ENCODE data around the gene RMDN3.

Gene RMDN3

GRCh38 chr15:40754883-40755811 is at the start of gene RMDN3:
RMDN3 (minus strand) TSS chr15:40755254; CDS start chr15:40754783, 471 bp downstream.
- Histone ChIP-seq H3K9ac (ENCODE audit: low read length) (peak within 1 kb of the TSS; percentile 84), H3K9me3 (ENCODE audit: control insufficient read depth, insufficient read depth, low read depth, low read length) (no peaks in the 10 kb centered on the region), H3K4me3 (ENCODE audit: low read depth, low read length) (peak within 1 kb of the TSS; percentile 98), H3K36me3 (ENCODE audit: control insufficient read depth, insufficient read depth, low read length) (peaks cover 21% of the 10 kb centered on the region), H3K4me1 (ENCODE audit: control insufficient read depth, insufficient read depth, low read length) (peaks cover 6% of the 10 kb centered on the region; the same call in 1 of the 2 replicates), H3K27ac (ENCODE audit: low read depth, low read length) (peak within 1 kb of the TSS; percentile 92), H3K27me3 (ENCODE audit: control insufficient read depth, insufficient read depth, low read length) (no peaks in the 10 kb centered on the region)

GRCh38 chr15:40803688-40804087 is 48.6 kb upstream of the RMDN3 start:
- H3K36me3 ChIP-seq (ENCODE audit: control insufficient read depth, insufficient read depth, low read length) = 0 out of 2 replicates have a peak, but pooled peaks cover 3% of the 10 kb centered on the region
- H3K9me3 ChIP-seq (ENCODE audit: control insufficient read depth, insufficient read depth, low read depth, low read length) = no peaks in the 10 kb centered on the region
- H3K27ac ChIP-seq (ENCODE audit: low read depth, low read length) = no peak overlapping the region
- H3K4me1 ChIP-seq (ENCODE audit: control insufficient read depth, insufficient read depth, low read length) = peaks cover 19% of the 10 kb centered on the region
- H3K4me3 ChIP-seq (ENCODE audit: low read depth, low read length) = no peak overlapping the region
- no peaks in the 10 kb centered on the region for H3K27me3 ChIP-seq (ENCODE audit: control insufficient read depth, insufficient read depth, low read length)
- no peak overlapping the region for H3K9ac ChIP-seq (ENCODE audit: low read length)

- Histone ChIP-seq H3K9me3 (ENCODE audit: control insufficient read depth, insufficient read depth, low read depth, low read length) (no peaks in the 10 kb centered on the region), H3K4me3 (ENCODE audit: low read depth, low read length) (no peak overlapping the region), H3K27me3 (ENCODE audit: control insufficient read depth, insufficient read depth, low read length) (no peaks in the 10 kb centered on the region), H3K9ac (ENCODE audit: low read length) (no peak overlapping the region), H3K27ac (ENCODE audit: low read depth, low read length) (no peak overlapping the region), H3K4me1 (ENCODE audit: control insufficient read depth, insufficient read depth, low read length) (peaks cover 22% of the 10 kb centered on the region), H3K36me3 (ENCODE audit: control insufficient read depth, insufficient read depth, low read length) (0 out of 2 replicates have a peak, but pooled peaks cover 3% of the 10 kb centered on the region)
Measured at GRCh38 chr15:40803076-40803475, 48.0 kb upstream of the RMDN3 start.

- Histone ChIP-seq H3K27me3 (ENCODE audit: control insufficient read depth, insufficient read depth, low read length) (no peaks in the 10 kb centered on the region), H3K9ac (ENCODE audit: low read length) (no peak overlapping the region), H3K36me3 (ENCODE audit: control insufficient read depth, insufficient read depth, low read length) (0 out of 2 replicates have a peak, but pooled peaks cover 3% of the 10 kb centered on the region), H3K9me3 (ENCODE audit: control insufficient read depth, insufficient read depth, low read depth, low read length) (no peaks in the 10 kb centered on the region), H3K27ac (ENCODE audit: low read depth, low read length) (no peak overlapping the region), H3K4me1 (ENCODE audit: control insufficient read depth, insufficient read depth, low read length) (peaks cover 29% of the 10 kb centered on the region), H3K4me3 (ENCODE audit: low read depth, low read length) (no peak overlapping the region; the same call in 1 of the 2 replicates)
Measured at GRCh38 chr15:40799523-40799922, 44.5 kb upstream of the RMDN3 start.

GRCh38 chr15:40796512-40796911 is 41.5 kb upstream of the RMDN3 start:
- peaks cover 34% of the 10 kb centered on the region for H3K4me1 ChIP-seq (ENCODE audit: control insufficient read depth, insufficient read depth, low read length)
- H3K36me3 ChIP-seq (ENCODE audit: control insufficient read depth, insufficient read depth, low read length) = no peaks in the 10 kb centered on the region
- H3K9ac ChIP-seq (ENCODE audit: low read length) = no peak overlapping the region
- H3K4me3 ChIP-seq (ENCODE audit: low read depth, low read length) = no peak overlapping the region
- H3K9me3 ChIP-seq (ENCODE audit: control insufficient read depth, insufficient read depth, low read depth, low read length) = no peaks in the 10 kb centered on the region
- no peaks in the 10 kb centered on the region for H3K27me3 ChIP-seq (ENCODE audit: control insufficient read depth, insufficient read depth, low read length)
- no peak overlapping the region for H3K27ac ChIP-seq (ENCODE audit: low read depth, low read length)

GRCh38 chr15:40796041-40796440 is 41.0 kb upstream of the RMDN3 start:
- Histone ChIP-seq H3K4me1 (ENCODE audit: control insufficient read depth, insufficient read depth, low read length) (peaks cover 34% of the 10 kb centered on the region), H3K9me3 (ENCODE audit: control insufficient read depth, insufficient read depth, low read depth, low read length) (no peaks in the 10 kb centered on the region), H3K36me3 (ENCODE audit: control insufficient read depth, insufficient read depth, low read length) (no peaks in the 10 kb centered on the region), H3K4me3 (ENCODE audit: low read depth, low read length) (no peak overlapping the region), H3K27ac (ENCODE audit: low read depth, low read length) (no peak overlapping the region), H3K9ac (ENCODE audit: low read length) (no peak overlapping the region), H3K27me3 (ENCODE audit: control insufficient read depth, insufficient read depth, low read length) (no peaks in the 10 kb centered on the region)

- Histone ChIP-seq H3K27me3 (ENCODE audit: control insufficient read depth, insufficient read depth, low read length) (no peaks in the 10 kb centered on the region), H3K4me3 (ENCODE audit: low read depth, low read length) (no peak overlapping the region), H3K27ac (ENCODE audit: low read depth, low read length) (no peak overlapping the region), H3K9me3 (ENCODE audit: control insufficient read depth, insufficient read depth, low read depth, low read length) (no peaks in the 10 kb centered on the region), H3K4me1 (ENCODE audit: control insufficient read depth, insufficient read depth, low read length) (peaks cover 27% of the 10 kb centered on the region), H3K9ac (ENCODE audit: low read length) (no peak overlapping the region), H3K36me3 (ENCODE audit: control insufficient read depth, insufficient read depth, low read length) (no peaks in the 10 kb centered on the region)
Measured at GRCh38 chr15:40793216-40793989, 38.3 kb upstream of the RMDN3 start.

GRCh38 chr15:40792394-40792793 is 37.3 kb upstream of the RMDN3 start:
- Histone ChIP-seq H3K4me1 (ENCODE audit: control insufficient read depth, insufficient read depth, low read length) (peaks cover 29% of the 10 kb centered on the region), H3K27ac (ENCODE audit: low read depth, low read length) (no peak overlapping the region)

GRCh38 chr15:40790718-40791117 is 35.7 kb upstream of the RMDN3 start:
- peaks cover 36% of the 10 kb centered on the region for H3K4me1 ChIP-seq (ENCODE audit: control insufficient read depth, insufficient read depth, low read length)
- no peaks in the 10 kb centered on the region for H3K36me3 ChIP-seq (ENCODE audit: control insufficient read depth, insufficient read depth, low read length)
- no peaks in the 10 kb centered on the region for H3K27me3 ChIP-seq (ENCODE audit: control insufficient read depth, insufficient read depth, low read length)
- no peak overlapping the region for H3K27ac ChIP-seq (ENCODE audit: low read depth, low read length)
- H3K4me3 ChIP-seq (ENCODE audit: low read depth, low read length) = no peak overlapping the region
- no peak overlapping the region for H3K9ac ChIP-seq (ENCODE audit: low read length)
- H3K9me3 ChIP-seq (ENCODE audit: control insufficient read depth, insufficient read depth, low read depth, low read length) = no peaks in the 10 kb centered on the region

More at GRCh38 chr15:40792394-40792793, 37.3 kb upstream of the RMDN3 start:
- Histone ChIP-seq H3K4me3 (ENCODE audit: low read depth, low read length) (no peak overlapping the region), H3K27me3 (ENCODE audit: control insufficient read depth, insufficient read depth, low read length) (no peaks in the 10 kb centered on the region), H3K9me3 (ENCODE audit: control insufficient read depth, insufficient read depth, low read depth, low read length) (no peaks in the 10 kb centered on the region), H3K9ac (ENCODE audit: low read length) (no peak overlapping the region), H3K36me3 (ENCODE audit: control insufficient read depth, insufficient read depth, low read length) (no peaks in the 10 kb centered on the region)

- Histone ChIP-seq H3K4me3 (ENCODE audit: low read depth, low read length) (no peak overlapping the region), H3K9me3 (ENCODE audit: control insufficient read depth, insufficient read depth, low read depth, low read length) (no peaks in the 10 kb centered on the region), H3K36me3 (ENCODE audit: control insufficient read depth, insufficient read depth, low read length) (no peaks in the 10 kb centered on the region), H3K27me3 (ENCODE audit: control insufficient read depth, insufficient read depth, low read length) (no peaks in the 10 kb centered on the region), H3K4me1 (ENCODE audit: control insufficient read depth, insufficient read depth, low read length) (peaks cover 43% of the 10 kb centered on the region), H3K27ac (ENCODE audit: low read depth, low read length) (no peak overlapping the region), H3K9ac (ENCODE audit: low read length) (no peak overlapping the region)
Measured at GRCh38 chr15:40789999-40790398, 34.9 kb upstream of the RMDN3 start.

GRCh38 chr15:40789119-40789518 is 34.1 kb upstream of the RMDN3 start:
- Histone ChIP-seq H3K27ac (ENCODE audit: low read depth, low read length) (no peak overlapping the region), H3K36me3 (ENCODE audit: control insufficient read depth, insufficient read depth, low read length) (no peaks in the 10 kb centered on the region), H3K4me1 (ENCODE audit: control insufficient read depth, insufficient read depth, low read length) (peaks cover 43% of the 10 kb centered on the region), H3K9ac (ENCODE audit: low read length) (no peak overlapping the region), H3K4me3 (ENCODE audit: low read depth, low read length) (no peak overlapping the region), H3K9me3 (ENCODE audit: control insufficient read depth, insufficient read depth, low read depth, low read length) (no peaks in the 10 kb centered on the region), H3K27me3 (ENCODE audit: control insufficient read depth, insufficient read depth, low read length) (no peaks in the 10 kb centered on the region)
